B cell (primary cell): ENCODE data around the gene TNFRSF25. TPM values are rescaled to one million over a fixed set of nuclear protein-coding genes. Genes with fewer than 3 reads are reported as not detected.

Experiments used
- ATAC-seq: fragments of 200-7000 bp; cut with Tn5 transposase; one replicate; pipeline ENCODE4 v1.10.0; 2021; ENCODE audit warnings: low read depth, mild to moderate bottlenecking, moderate number of reproducible peaks, moderate library complexity
- CTCF ChIA-PET: fragments of 350-600 bp; sonication (Branson Sonifier 250); formaldehyde crosslinking; loops from one replicate; lab custom pipeline; 2021; ENCODE audit warnings: antibody characterized with exemption, inconsistent platforms; lab: Charles Lee
- POLR2A ChIA-PET: fragments of 350-600 bp; sonication (Branson Sonifier 250); formaldehyde crosslinking; loops from one replicate; lab custom pipeline; 2021; ENCODE audit warnings: antibody characterized with exemption; lab: Charles Lee
- DNase-seq: peaks from one replicate; pipeline ENCODE4 v3.0.0; 2013
- H2AFZ ChIP-seq: 2 replicates; pipeline ENCODE4 v1.6.1; 2012; ENCODE audit warnings: mild to moderate bottlenecking, low read depth, low read length; ENCODE audit not compliant: insufficient read depth, poor library complexity, severe bottlenecking
- H3K27ac ChIP-seq, 2 donors: 1 replicate in 1 of 2; 2 replicates in 1 of 2; pipeline ENCODE4 v1.5.1; 2012 to 2013; ENCODE audit warnings: low read length in 2 of 2, mild to moderate bottlenecking in 2 of 2, moderate library complexity in 1 of 2
- H3K27me3 ChIP-seq, 4 experiments: fragments of 200-600 bp in 1 of 4; sonication (generic) in 1 of 4; replicated peaks in 1 of 4; 1 replicate in 2 of 4; 2 replicates in 2 of 4; pipeline versions ENCODE4 v1.6.1 to v1.7.0; 2013 to 2016; ENCODE audit warnings: low read length in 3 of 4, mild to moderate bottlenecking in 2 of 4, mixed read lengths in 1 of 4, moderate library complexity in 1 of 4; ENCODE audit not compliant: insufficient read depth in 4 of 4, control insufficient read depth in 3 of 4; ENCODE audit errors: control extremely low read depth in 1 of 4
- H3K36me3 ChIP-seq, 2 experiments: replicated peaks in 1 of 2; 1 replicate in 1 of 2; 2 replicates in 1 of 2; pipeline versions ENCODE4 v1.6.1 to v1.7.1; 2013; ENCODE audit warnings: low read length in 1 of 2; ENCODE audit not compliant: insufficient read depth in 2 of 2, control insufficient read depth in 1 of 2; ENCODE audit errors: control extremely low read depth in 1 of 2, extremely low read depth in 1 of 2
- H3K4me1 ChIP-seq, 2 donors: fragments of 200-600 bp in 1 of 2; sonication (generic) in 1 of 2; 1 replicate in 1 of 2; 2 replicates in 1 of 2; pipeline versions ENCODE4 v1.5.1 to v1.6.1; 2013 to 2017; ENCODE audit warnings: low read length in 2 of 2; ENCODE audit not compliant: control insufficient read depth in 2 of 2, insufficient read depth in 2 of 2
- H3K4me2 ChIP-seq: replicated peaks from 2 replicates; pipeline ENCODE3; 2012; ENCODE audit warnings: mild to moderate bottlenecking, low read depth, low read length; ENCODE audit not compliant: poor library complexity, severe bottlenecking
- H3K4me3 ChIP-seq, 5 experiments: fragments of 200-600 bp in 1 of 5; sonication (generic) in 1 of 5; 1 replicate in 3 of 5; 2 replicates in 2 of 5; pipeline versions ENCODE4 v1.5.1 to v1.7.0; 2011 to 2016; ENCODE audit warnings: low read length in 4 of 5, mild to moderate bottlenecking in 4 of 5, low read depth in 2 of 5, control low read depth in 1 of 5, moderate library complexity in 1 of 5; ENCODE audit not compliant: insufficient read depth in 1 of 5; ENCODE audit errors: control extremely low read depth in 1 of 5, extremely low read depth in 1 of 5
- H3K79me2 ChIP-seq: fragments of 200-600 bp; sonication (generic); one replicate; pipeline ENCODE4 v1.6.0; 2016; ENCODE audit warnings: low read length; ENCODE audit not compliant: control insufficient read depth, insufficient read depth
- H3K9ac ChIP-seq: fragments of 200-600 bp; sonication (generic); 2 replicates; pipeline ENCODE4 v1.6.1; 2017; ENCODE audit warnings: mild to moderate bottlenecking, low read length, moderate library complexity
- H3K9me3 ChIP-seq, 3 donors: one replicate each; pipeline versions ENCODE4 v1.6.1 to v1.7.1; 2013; ENCODE audit warnings: low read length in 2 of 3; ENCODE audit not compliant: control insufficient read depth in 2 of 3, insufficient read depth in 1 of 3; ENCODE audit errors: control extremely low read depth in 1 of 3
- H4K20me1 ChIP-seq: 2 replicates; pipeline ENCODE4 v1.6.0; 2012; ENCODE audit warnings: mild to moderate bottlenecking, low read length; ENCODE audit not compliant: insufficient read depth, control insufficient read depth, poor library complexity, severe bottlenecking
- H3K27ac Mint-ChIP-seq: one replicate; pipeline ENCODE4 v1.8.0; 2021; ENCODE audit warnings: mixed read lengths
- H3K27me3 Mint-ChIP-seq: one replicate; pipeline ENCODE4 v1.8.0; 2021; ENCODE audit warnings: mixed read lengths
- H3K4me1 Mint-ChIP-seq: one replicate; pipeline ENCODE4 v1.8.0; 2021; ENCODE audit warnings: mixed read lengths
- H3K4me3 Mint-ChIP-seq: one replicate; pipeline ENCODE4 v1.8.0; 2021; ENCODE audit warnings: mixed read lengths
- H3K9me3 Mint-ChIP-seq: one replicate; pipeline ENCODE4 v1.8.0; 2022; ENCODE audit warnings: mixed read lengths; ENCODE audit not compliant: insufficient read depth
- CTCF ChIP-seq: fragments of 200-600 bp; IDR thresholded peaks from one replicate; pipeline ENCODE4 v1.8.0; 2022; ENCODE audit warnings: antibody characterized with exemption, mild to moderate bottlenecking
- EZH2 ChIP-seq: IDR thresholded peaks from 2 replicates; pipeline ENCODE4 v1.6.1; 2012; ENCODE audit warnings: borderline replicate concordance, low read depth, mild to moderate bottlenecking, moderate library complexity, low read length; ENCODE audit not compliant: insufficient read depth, poor library complexity, severe bottlenecking
- WGBS: methylation state at CpG from one replicate; pipeline ENCODE4 v1.1.5; 2013; ENCODE audit warnings: missing lambda C conversion rate; ENCODE audit not compliant: insufficient coverage; 5-methylcytosine and 5-hydroxymethylcytosine counted together
- intact Hi-C: fragments of 100-400 bp; cut with micrococcal nuclease; formaldehyde crosslinking; loops from one replicate; pipeline ENCODE4 v1.10.0; 2022
- polyA plus RNA-seq: library from polyadenylated mRNA; depleted of rRNA; stranded (reverse); fragments of >200 nt; gene quantifications from 2 replicates; pipeline ENCODE4 v1.2.3, GENCODE V29; 2012
- total RNA-seq, 2 donors: library from RNA; stranded (reverse); fragments of 120-200 nt in 1 of 2; gene quantifications; 1 replicate in 1 of 2; 2 replicates in 1 of 2; pipeline versions ENCODE4 v1.2.3 to v1.2.4, GENCODE V29; 2013 to 2022

The TNFRSF25 gene
- total and polyA plus RNA-seq, 2 donors (not counting 1 experiment from before 2014, with no cell fraction given): 2.6 to 7.1 TPM

GRCh38 chr1:6508816-6509189 lies 42.8 kb upstream of the TNFRSF25 start:
- ChIA-PET CTCF (no interaction called here), POLR2A (no interaction called here)
- H3K36me3 ChIP-seq: no peaks in the 10 kb centered on the region
- peaks cover 0 to 10% of the 10 kb centered on the region in 2 donors for H3K4me1 ChIP-seq
- no peak overlapping the region for H3K9ac ChIP-seq
- H3K27ac Mint-ChIP-seq: no peak overlapping the region
- H3K4me3 Mint-ChIP-seq: no peak overlapping the region
- no peaks in the 10 kb centered on the region for H3K4me1 Mint-ChIP-seq
- H3K27ac ChIP-seq: no peak overlapping the region
- no peaks in the 10 kb centered on the region for H3K79me2 ChIP-seq
- no peak overlapping the region for H2AFZ ChIP-seq
- DNase-seq (no peak), ATAC-seq (no peak)
- intact Hi-C loops: no loop called here
- TF ChIP-seq CTCF: no peak
- no peak for TF ChIP-seq EZH2
- H4K20me1 ChIP-seq: no peaks in the 10 kb centered on the region
- H3K27me3 Mint-ChIP-seq: peaks cover 10% of the 10 kb centered on the region
- H3K9me3 Mint-ChIP-seq: no peaks in the 10 kb centered on the region
- H3K9me3 ChIP-seq: no peaks in the 10 kb centered on the region
- H3K27me3 ChIP-seq: peaks cover 0 to 2% (median 0%) of the 10 kb centered on the region in 4 experiments
- no peak overlapping the region for H3K4me2 ChIP-seq
- 93% methylated on average over 11 of the region's 11 CpGs for whole genome bisulfite sequencing
- H3K4me3 ChIP-seq: no peak overlapping the region

- DNase-seq (no peak), ATAC-seq (no peak)
- Histone ChIP-seq H3K27me3 (peaks cover 0 to 2% (median 0%) of the 10 kb centered on the region in 4 experiments), H3K9me3 (no peaks in the 10 kb centered on the region), H3K27ac (no peak overlapping the region), H3K4me1 (peaks cover 0 to 10% of the 10 kb centered on the region in 2 donors), H3K4me3 (no peak overlapping the region), H3K79me2 (no peaks in the 10 kb centered on the region), H2AFZ (no peak overlapping the region), H3K9ac (no peak overlapping the region), H4K20me1 (no peaks in the 10 kb centered on the region), H3K36me3 (no peaks in the 10 kb centered on the region), H3K4me2 (no peak overlapping the region)
- peaks cover 10% of the 10 kb centered on the region for H3K27me3 Mint-ChIP-seq
- 86% methylated on average over 17 of the region's 18 CpGs for WGBS
- no peak overlapping the region for H3K4me3 Mint-ChIP-seq
- TF ChIP-seq CTCF: no peak
- TF ChIP-seq EZH2: no peak
- CTCF ChIA-PET: no interaction called here
- H3K27ac Mint-ChIP-seq: no peak overlapping the region
- no peaks in the 10 kb centered on the region for H3K4me1 Mint-ChIP-seq
- POLR2A ChIA-PET: no interaction called here
- no peaks in the 10 kb centered on the region for H3K9me3 Mint-ChIP-seq
- intact Hi-C loops: no loop called here
Observed at GRCh38 chr1:6508154-6508815, 42.3 kb upstream of the TNFRSF25 start.
